Retinal pigment epithelial cell (primary cell): ENCODE measurements around the gene CERS2.
A peak's percentile ranks its signal among the peaks of the same experiment; 100 is the strongest.

ENCODE experiments used
- DNase-seq: peaks from one replicate; pipeline ENCODE4 v3.0.0-alpha.2; 2010; ENCODE audit warnings: low read depth
- H3K4me3 ChIP-seq: 2 replicates; pipeline ENCODE4 v1.5.1; 2011; ENCODE audit warnings: mild to moderate bottlenecking, low read length, control low read depth, moderate library complexity
- CTCF ChIP-seq: conservative IDR thresholded peaks from 2 replicates; pipeline ENCODE4 v1.5.1; 2011; ENCODE audit warnings: low read depth, low read length, control low read depth, inconsistent platforms

The CERS2 gene

DNA sequence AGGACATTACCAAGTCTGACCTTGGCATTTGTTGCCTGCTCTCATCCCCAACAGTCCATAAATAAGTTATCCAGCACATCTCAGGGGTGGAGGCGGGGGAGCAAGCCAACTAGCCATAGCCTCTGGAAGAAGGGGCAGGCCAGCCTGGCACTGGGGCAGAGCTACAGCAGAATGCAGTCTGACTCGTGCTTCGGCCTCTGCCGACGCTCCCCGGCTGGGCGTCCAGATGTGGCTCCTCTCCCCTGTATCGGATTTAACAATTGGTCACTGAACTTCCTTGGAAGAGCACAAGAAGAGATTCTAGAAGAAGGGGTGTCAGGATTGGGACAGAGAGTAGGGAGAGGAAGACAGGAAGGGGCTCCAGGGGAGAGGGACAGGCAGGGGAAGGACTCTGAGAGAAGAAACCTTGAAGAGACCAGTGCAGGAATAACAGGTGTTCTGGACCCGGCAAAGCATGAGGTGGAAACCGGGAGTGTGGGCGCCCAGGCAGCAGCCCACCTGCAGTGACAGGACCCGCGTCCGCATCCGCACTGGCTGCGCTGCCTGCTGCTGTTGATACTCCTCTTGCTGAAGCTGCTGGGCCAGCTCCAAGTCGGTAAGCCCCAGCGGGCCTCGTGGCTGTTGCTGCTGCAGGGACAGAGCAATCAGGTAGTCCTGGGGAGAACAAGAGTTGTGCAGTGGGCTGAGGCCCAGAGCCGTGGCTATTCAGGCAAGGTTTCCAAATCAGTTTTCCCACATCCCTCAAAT lies 22.7 kb upstream of the CERS2 start:
- no peak for TF ChIP-seq CTCF
- no peak overlapping the region for H3K4me3 ChIP-seq
- no peak for DNase-seq

DNA sequence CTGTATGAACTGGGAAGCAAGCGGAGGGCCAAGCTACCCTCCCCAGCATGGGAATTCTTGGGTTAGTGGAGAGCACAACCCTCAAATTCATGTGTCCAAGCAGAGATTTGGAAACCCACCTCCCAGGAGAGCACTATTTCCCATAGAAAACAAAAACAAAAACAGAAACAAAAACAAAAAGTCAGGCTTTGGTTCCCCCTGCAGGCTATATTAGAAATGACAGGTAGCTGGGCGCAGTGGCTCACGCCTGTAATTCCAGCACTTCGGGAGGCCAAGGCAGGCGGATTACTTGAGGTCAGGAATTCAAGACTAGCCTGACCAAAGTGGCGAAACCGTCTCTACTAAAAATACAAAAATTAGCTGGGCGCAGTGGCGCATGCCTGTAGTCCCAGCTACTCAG lies 21.3 kb upstream of the CERS2 start:
- DNase-seq: no peak
- no peak overlapping the region for H3K4me3 ChIP-seq
- peak; percentile 67 for TF ChIP-seq CTCF

DNA sequence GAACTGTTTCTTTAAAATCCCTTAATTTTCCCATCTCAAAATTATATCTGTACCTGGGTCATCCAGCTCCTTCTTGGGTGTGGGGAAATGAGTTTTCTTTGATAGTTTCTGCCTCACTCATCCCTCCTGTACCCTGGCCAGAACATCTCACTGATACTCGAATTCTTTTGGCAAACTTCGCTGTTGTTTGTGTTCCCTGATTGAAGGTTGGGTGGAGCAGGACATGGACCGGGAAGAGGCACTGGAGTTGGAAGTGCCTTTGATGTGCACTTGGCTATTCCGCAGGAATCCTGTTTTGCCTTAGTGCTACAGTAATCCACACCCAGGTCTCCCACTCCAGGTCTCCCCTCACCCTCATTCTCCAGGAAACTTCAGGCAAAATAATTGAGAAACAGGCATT lies 20.8 kb upstream of the CERS2 start:
- no peak overlapping the region for H3K4me3 ChIP-seq
- no peak for DNase-seq
- no peak for TF ChIP-seq CTCF

DNA sequence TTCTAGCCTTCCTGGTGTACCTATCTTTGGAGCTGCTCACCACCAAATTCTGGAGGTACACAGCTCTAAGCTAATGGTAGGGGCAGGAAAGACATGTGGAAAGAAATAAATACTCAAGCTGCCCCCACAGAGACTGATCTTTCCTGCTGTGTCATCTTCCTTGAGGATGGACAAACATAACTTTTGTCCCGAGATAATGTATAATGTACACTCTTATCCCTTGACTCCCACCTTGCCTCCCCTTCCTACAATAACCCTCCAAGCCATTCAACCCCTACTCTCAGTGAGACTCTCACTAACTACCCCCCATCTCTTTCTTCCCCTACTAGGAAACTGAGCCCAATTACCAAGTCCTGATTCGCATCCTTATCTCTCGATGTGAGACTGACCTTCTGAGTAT lies 19.6 kb upstream of the CERS2 start:
- no peak for TF ChIP-seq CTCF
- no peak for DNase-seq
- no peak overlapping the region for H3K4me3 ChIP-seq

DNA sequence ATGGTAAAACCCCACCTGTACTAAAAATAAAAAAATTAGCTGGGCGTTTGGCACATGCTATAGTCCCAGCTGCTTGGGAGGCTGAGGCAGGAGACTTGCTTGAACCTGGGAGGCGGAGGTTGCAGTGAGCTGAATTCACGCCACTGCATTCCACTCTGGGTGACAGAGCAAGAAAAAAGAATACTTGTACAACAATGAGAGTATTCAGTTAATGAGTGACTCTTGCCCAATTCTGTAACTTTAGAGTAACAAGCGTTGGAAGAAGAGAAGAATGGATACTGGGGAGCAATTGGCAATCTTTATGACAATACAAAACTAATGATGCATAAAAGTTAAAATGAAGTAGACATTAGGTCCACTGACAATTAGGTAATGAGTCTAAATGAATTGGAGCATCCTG lies 18.0 kb upstream of the CERS2 start:
- no peak overlapping the region for H3K4me3 ChIP-seq
- no peak for DNase-seq
- TF ChIP-seq CTCF: no peak

DNA sequence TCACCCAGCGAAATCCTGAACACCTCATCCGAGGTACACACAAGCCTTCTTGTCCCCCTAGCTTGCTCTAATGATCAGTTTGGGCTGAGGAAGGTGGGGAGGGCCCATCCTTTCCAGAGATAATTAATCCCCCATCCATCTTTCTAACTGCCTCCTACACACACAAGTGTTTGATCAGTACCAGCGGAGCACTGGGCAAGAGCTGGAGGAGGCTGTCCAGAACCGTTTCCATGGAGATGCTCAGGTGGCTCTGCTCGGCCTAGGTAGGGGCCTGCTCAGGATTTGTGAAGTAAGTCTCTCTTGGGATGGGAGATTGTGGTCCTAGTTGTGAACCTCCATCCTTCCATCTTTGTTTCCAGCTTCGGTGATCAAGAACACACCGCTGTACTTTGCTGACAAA lies 13.3 kb upstream of the CERS2 start:
- H3K4me3 ChIP-seq: no peak overlapping the region
- DNase-seq: no peak
- no peak for TF ChIP-seq CTCF

GRCh38 chr1:150985179-150985825 lies 10.7 kb upstream of the CERS2 start:
- no peak for DNase-seq
- H3K4me3 ChIP-seq: no peak overlapping the region
- no peak for TF ChIP-seq CTCF
